ENCODE measurements around the gene KCNIP4.

DNA sequence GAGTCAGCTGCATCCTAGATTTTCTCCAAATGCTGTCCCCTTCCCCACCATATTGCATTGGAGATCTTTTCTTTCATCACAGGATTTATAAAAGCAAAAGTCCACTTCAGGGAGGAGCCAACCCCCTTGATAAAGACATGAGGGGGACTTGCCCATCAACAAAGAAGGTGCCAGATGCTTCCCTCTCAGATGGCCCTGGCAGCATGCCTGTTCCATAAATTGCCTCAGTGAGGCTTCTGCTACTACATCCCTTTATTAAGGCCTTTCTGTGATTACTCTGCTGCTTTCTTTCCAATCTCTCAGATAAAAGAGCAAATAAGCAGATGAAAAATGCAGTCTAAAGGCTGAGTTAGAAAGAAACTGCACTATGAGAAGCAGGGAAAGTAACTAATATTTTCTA, 736.7 kb downstream of the KCNIP4 start:
- TF ChIP-seq CTCF (IDR thresholded peaks at IDR 0.05; ENCODE audit: extremely low read depth in 1 of 2, insufficient read depth in 1 of 2, low read depth in 1 of 2, low read length in 2 of 2) (no peak), EZH2 (IDR thresholded peaks at IDR 0.05; ENCODE audit: borderline replicate concordance, low read depth, low read length, severe bottlenecking) (no peak), MYC (IDR thresholded peaks at IDR 0.05; ENCODE audit: low read depth, low read length) (no peak), POLR2A (IDR thresholded peaks at IDR 0.05; ENCODE audit: low read depth, low read length) (no peak), MAX (IDR thresholded peaks at IDR 0.05; ENCODE audit: insufficient read depth, insufficient read length) (no peak), JUN (IDR thresholded peaks at IDR 0.05; ENCODE audit: borderline replicate concordance, insufficient read depth, insufficient read length, low read depth) (no peak), POLR2AphosphoS5 (IDR thresholded peaks at IDR 0.05; ENCODE audit: insufficient read depth, low read depth, low read length) (no peak)

Data from endothelial cell of umbilical vein (primary cell).